HG02885 (cell line): Measurements from ENCODE around the gene CFAP69.

Experiments used
- ATAC-seq: cut with Tn5 transposase; IDR thresholded peaks from one replicate; pipeline ENCODE4 v1.9.1; 2021; ENCODE audit warnings: mild to moderate bottlenecking; ENCODE audit not compliant: unreplicated experiment, poor library complexity

CFAP69 gene

GRCh38 chr7:90269163-90269562 lies 24.2 kb downstream of the CFAP69 start:
- ATAC-seq, result no peak

DNA sequence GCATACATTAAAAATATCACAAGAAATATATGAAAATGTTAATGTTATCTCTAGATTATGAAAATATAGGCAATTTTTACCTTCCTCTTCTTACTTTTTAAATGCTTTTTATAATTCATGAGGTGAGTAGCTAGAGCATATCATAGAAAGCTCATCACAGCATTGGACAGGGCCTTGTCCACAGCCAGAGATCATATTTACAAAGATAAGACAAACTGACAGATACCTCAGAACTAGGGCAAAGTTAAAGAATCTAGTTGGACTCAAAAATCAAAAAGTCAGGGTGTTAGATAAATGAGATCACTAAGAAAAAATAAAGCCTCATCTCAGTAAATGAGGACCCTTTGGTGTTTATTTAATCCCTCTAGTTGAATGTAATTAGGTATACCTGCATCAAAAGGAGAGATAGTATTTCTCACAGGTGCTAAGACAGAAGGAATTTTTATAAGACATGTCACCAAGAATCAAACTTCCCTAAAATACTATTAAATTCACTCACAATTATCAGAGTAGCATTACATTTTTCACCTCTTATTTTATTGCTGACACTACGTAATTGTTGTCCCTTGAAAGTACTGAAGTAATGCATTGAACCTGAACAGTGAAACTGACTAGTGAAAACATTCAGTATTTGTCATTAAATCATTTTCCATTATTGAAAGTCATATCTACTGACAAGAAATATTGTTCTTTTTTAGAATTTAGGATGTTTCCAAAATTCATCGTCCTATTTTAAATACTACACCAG lies 25.6 kb downstream of the CFAP69 start:
- no peak for ATAC-seq

DNA sequence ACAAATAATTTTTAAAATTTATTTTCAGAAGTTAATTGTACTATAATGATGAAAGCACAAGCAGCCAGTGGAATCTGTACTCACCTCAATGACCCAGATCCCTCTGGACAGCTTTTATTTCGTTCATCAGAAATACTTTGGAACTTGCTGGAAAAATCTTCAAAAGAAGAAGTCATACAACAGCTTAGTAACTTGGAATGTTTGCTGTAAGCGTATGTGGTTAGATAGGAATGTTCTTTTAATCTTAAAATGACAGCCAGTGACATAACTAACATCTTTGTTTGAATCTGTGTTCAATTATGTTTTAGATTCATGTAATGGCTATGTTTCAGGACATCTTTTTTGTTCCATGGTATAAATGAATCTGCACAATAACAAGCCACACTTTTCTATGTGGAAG lies 26.8 kb downstream of the CFAP69 start:
- no peak for ATAC-seq

DNA sequence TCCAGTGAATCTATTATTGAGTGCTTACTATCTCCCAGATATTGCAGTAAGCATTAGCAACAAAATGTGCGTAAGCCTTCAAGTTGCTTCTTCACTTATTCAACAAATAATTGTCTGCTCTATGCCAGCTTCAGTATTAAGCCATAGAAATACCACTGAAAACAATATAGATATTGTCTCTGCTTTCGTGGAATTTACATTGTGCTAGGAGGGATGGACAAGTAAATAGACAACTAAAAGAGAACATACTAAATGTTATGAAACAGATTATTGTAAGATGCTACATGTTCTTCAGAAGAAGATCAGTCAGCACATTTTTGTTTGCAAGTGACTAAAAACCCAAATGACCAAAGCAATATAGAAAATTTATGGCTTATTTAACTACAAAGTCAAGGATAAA lies 27.3 kb downstream of the CFAP69 start:
- no peak for ATAC-seq

DNA sequence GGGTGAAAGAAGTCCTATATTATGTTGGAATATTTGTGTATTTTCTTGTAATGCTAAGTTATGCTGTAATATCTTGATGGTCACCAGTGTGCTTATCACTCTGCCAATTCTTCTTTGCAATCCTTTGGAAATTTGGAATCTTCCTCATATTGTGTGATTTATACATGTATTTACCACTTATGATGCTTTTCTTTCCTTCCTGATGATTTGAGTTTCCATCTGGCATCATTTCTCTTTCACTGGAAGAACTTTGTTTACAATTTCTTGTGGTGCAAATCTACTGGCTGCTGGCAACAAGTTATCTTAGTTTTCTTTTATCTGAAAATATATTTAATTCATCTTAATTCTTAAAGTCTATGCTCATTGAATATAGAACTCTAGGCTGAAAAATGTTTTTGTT lies 29.2 kb downstream of the CFAP69 start:
- ATAC-seq, result no peak

DNA sequence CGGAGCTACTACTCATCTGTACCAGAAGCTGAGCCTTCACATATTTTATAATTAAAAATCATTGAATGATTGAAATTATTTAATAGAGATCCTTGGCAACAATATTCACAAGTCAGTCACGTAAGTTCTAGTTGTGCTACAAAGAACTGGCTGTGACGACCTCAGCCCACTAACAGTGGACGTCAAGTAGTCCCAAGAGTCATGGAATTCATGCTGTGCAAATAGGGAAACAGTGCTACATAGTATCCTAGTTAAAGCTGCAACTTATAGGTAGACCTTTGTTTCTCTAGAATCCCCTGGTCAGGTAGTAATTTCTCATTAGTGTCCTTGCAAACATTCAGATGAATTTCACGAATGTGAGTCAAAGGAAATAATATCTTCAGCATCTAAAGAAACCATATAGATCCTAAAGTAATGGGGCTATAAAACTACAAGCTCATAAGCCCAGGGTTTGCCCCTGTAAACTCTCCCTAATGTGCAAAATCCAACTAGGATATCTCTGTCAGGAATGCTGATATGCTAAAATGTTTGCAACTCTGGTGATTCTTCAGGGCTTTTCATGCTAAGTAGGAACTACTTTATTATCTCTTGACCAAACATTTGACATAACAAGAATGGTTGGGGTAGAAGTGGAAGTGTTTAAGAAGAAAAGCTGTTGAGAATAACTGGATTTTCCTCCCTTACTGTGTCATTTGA lies 31.2 kb downstream of the CFAP69 start:
- ATAC-seq, result no peak

- no peak for ATAC-seq
Observed at GRCh38 chr7:90288154-90288553, 43.2 kb downstream of the CFAP69 start.

GRCh38 chr7:90290244-90291113 lies 45.5 kb downstream of the CFAP69 start:
- ATAC-seq, result no peak

- peak; percentile 96 for ATAC-seq
Observed at GRCh38 chr7:90298145-90299038, 53.4 kb downstream of the CFAP69 start.

- ATAC-seq, result no peak
Observed at GRCh38 chr7:90303241-90303640, 58.3 kb downstream of the CFAP69 start.

DNA sequence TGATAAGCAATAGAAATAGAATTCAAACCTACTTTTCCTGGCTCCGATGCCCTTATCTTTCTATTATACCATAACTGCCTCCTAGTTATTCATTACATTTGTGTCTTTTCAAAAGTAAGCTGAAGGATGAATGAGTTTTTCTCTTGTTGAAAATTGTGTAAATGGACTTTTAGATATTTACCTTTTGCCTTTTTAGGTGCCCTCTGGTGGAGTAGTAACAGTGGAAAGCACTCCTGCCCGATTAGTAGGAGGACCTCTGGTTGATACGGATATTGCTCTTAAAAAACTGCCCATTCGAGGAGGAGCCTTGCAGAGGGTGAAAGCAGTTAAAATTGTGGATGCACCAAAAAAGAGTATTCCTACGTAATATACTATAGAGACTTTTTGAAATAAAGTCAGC lies 64.9 kb downstream of the CFAP69 start:
- ATAC-seq, result no peak

- ATAC-seq, result no peak
Observed at GRCh38 chr7:90311175-90311574, 66.2 kb downstream of the CFAP69 start.

GRCh38 chr7:90312745-90313144 lies 67.8 kb downstream of the CFAP69 start:
- ATAC-seq, result peak; percentile 48

DNA sequence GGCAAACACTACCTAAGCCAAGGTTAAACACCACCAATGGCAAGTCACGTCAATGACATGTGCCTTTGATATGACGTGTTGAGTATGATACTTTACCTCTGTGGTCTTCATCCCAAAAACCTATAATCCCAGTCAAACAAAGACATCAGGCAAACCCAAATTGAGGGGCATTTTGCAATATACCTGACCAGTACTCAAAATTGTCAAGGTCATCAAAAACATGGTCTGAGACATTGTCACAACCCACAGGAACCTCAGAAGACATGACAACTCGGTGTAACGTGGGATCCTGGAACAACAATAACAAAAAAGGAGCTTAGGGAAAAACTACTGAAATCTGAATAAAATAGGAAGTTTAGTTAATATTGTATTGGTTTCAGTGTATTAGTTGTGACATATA lies 68.9 kb downstream of the CFAP69 start:
- no peak for ATAC-seq

DNA sequence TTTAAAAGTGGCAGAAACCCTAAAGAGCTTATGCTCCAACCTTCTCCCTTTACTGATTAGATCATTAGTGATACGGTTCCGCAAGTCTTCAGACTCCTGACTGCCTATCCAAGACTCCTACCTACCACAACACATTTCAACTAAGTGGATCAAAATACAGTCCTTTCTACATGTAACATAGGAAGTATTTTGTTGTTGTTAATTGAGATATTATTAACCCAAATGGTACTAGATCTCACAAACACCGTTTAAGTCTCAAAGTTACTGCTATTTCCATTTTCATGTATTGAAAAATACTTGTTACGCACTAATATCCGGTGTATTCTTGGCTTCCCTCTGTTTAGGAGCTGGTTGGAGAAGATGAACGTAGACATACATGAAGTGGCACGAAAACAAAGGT lies 75.0 kb downstream of the CFAP69 start:
- ATAC-seq, result no peak

GRCh38 chr7:90320418-90320800 lies 75.4 kb downstream of the CFAP69 start:
- ATAC-seq, result no peak

DNA sequence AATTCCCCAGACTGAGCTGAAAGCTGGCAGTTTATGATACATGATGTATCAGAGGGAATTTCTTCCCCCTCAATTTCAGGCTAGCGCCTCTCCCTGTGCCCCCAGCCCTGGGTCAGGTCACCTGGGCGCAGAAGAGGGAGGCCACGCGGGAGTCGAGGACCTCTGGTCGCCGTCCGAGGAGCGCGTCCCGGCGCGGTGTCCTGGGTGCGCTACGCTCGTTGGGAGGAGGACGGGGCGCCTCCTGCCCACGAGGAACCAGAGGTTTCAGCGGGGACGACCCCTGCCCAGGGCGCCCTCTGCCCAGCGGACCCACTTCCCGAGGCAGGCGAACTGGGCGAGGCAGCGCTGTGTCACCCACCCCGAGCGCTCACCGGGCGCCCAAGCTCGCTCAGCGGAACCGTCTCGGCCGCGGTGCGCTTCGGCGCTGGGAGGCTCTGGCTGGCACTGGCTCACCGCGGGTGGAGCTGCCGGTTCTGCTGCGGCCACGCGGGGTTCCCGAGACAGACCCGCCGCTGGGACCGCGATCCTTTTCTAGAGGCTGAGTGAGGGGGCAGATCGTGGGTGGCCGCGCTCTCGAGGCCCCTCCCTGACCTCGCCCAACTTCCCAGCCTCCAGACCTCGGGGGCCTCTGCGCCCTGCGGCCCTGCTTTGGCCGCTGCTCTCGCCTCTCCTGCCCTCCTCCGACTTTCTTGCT lies 76.0 kb downstream of the CFAP69 start, which contains the start of gene FAM237B:
FAM237B (minus strand) TSS at position 504 of the 694 bp plus-strand sequence. CDS start 1,556 bp downstream, outside the sequence.
- ATAC-seq, result no peak

- no peak for ATAC-seq
Observed at GRCh38 chr7:90322837-90323236, 77.9 kb downstream of the CFAP69 start.

- ATAC-seq, result no peak
Observed at GRCh38 chr7:90326500-90326899, 81.5 kb downstream of the CFAP69 start.
